ENCODE data around the gene KLHL6. TPM values are rescaled to one million over a fixed set of nuclear protein-coding genes. Genes with fewer than 3 reads are reported as not detected.
A peak's percentile ranks its signal among the peaks of the same experiment; 100 is the strongest.
"Not testable (repeated sequence)": the region's sequence is repeated elsewhere in the genome, so short reads cannot be mapped to it uniquely, and the experiment has no call there.

The KLHL6 gene
- total RNA-seq, 1 donor from 2014 or later = not detected

DNA sequence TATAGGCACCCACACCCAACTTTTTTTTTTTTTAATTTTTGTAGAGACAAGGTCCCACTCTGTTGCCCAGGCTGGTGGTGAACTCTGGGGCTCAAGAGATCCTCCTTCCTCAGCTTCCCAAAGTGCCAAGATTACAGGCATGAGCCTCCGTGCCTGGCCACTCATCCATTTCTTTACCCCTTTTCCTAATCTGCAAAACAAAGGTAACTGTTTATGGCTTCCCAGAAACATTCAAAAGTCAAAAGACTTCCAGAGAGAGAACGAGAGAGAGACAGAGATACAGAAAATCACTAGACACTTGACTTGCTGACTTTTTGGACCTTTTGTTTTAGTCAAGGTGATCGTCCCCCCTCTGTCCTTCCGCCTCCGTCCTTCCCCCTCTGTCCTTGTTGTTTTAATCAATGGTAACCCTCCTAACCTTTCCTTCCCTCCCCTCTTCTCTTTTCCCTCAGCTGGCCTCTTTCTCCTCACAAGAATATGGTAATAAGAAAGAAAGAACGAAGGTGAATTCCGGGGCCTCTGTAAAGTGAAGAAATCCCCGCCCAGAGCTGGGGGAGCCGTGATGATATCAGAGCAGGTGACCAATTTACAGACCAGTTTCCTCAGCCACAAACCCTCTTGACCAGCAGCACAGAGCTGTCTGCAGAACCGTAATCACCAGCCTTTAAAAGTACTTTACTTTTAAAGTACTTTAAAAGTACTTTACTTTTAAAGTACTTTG is 21.9 kb downstream of the KLHL6 start:
- DNase-seq (ENCODE audit: low read depth) = peak; percentile 24

DNA sequence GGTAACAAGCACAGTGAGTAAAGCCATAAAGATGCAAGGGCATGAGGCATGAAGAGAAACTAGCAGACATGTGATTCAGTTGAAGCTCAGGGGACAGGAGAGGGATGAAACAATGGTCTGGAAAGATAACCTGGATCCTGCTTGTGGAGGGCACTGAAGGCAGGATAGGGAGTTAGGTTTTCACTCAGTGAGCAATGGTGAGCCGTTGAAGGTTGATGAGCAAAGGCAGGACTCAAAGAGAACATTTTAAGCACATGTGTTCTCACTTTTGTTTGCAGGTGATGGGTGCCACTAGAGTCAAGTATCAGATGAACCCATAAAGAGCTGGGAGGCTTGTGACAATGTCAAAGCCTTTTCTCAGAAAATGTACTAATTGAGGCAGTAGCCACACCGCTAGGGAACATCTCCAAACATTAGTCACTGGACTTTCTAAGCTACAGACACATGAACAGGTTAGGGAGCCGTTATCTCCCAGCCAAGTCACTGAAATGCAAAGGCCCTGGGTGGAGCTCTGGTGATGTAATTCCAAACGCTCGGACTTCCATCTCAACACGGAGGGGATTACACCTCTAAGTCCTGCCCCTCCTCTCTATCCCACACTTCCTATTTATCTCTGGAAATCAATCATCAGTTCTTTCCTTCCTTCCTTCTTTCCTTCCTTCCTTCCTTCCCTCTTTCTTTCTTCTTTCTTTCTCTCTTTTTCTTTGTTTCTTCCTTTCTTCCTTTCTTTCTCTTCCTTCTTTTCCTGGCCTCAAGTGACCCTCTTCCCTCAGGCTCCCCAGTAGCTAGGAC is 22.7 kb downstream of the KLHL6 start:
- DNase-seq (ENCODE audit: low read depth) = no peak

DNA sequence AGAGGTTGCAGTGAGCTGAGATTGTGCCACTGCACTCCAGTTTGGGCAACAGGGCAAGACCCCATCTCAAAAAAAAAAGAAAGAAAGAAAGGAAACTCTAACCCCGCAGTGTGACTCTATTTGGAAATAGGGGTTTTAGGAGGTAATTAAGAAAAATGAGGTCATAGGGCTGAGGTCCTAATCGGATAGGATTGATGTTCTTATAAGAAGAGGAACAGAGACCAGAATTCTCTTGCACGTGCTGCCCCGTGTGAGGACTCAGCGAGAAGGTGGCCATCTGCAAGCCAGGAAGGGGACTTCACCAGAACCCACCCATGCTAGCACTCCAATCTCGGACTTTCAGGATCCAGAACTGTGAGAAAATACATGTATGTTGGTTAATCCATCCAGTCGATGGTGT is 25.8 kb downstream of the KLHL6 start:
- DNase-seq (ENCODE audit: low read depth) = no peak

DNA sequence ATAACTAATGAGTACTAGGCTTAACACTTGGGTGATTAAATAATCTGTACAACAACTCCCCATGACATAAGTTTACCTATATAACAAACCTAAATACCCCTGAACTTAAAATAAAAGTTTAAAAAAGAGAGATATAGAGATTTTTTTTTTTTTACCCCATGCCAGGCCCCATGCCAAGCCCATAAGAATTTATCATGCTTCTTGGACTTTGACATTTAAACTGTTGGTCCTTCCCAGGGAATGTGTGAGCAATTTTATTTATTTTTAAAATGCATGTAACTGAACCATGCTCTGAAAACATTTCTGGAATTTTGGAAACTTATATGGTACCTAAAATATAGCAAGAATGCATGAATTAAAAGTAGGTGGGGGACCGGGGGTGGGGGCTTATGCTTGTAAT is 26.3 kb downstream of the KLHL6 start:
- DNase-seq (ENCODE audit: low read depth) = no peak

DNA sequence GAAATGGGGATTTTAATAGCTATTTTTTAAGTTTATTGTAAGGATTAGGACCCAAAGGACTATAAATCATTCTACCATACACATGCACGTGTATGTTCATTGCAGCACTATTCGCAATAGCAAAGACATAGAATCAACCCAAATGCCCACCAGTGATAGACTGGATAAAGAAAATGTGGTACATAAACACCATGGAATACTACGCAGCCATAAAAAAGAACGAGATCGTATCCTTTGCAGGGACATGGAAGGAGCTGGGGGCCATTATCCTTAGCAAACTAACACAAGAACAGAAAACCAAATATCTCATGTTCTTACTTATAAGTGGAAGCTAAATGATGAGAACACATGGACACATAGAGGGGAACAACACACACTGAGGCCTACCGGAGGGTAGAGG is 26.7 kb downstream of the KLHL6 start:
- not testable (repeated sequence) for DNase-seq (ENCODE audit: low read depth)

DNA sequence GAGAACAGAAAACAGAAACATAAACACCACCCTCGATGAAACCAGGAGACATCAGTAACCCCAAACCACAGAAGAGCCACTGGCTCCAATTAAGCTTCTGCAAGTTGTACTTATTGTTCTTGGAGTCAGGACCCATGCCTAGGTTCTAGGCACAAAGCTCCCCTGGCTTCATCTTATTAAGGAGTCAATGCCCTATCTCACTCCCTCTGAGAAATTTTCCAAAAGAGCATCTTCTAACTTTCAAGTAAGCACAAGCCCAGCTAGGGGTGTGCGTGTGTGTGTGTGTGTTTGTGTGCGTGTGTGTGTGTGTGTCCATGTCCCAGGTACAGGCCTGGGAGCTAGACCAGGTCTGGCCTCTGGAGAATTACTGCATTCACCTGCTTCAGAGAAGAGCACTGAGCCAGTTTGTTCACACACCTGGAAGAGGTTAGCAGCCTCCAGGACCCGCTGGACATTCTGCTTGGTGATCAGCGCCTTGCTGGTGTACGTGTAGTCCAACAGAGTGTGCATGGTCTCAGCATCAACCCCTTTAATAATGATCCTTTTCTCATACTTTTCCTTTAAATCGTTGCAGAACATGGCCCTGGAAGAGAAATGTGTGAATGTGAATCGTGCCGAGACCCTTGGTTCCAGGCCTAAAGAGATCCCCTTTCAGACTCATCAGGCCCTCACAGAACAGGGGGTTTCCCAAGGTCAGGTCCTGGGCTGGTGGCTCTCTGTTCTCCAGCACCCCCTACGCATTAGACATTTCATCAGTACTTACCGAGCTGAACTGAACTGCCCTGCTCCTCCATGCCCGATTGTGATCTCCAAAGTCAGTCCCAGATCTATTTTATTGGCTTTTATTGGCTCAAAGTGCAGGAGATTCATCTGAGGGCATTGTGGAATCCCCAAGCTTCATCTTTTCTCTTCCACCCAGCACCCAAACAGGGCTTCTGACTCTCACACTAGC is 27.8 kb downstream of the KLHL6 start:
- no peak for DNase-seq (ENCODE audit: low read depth)

DNA sequence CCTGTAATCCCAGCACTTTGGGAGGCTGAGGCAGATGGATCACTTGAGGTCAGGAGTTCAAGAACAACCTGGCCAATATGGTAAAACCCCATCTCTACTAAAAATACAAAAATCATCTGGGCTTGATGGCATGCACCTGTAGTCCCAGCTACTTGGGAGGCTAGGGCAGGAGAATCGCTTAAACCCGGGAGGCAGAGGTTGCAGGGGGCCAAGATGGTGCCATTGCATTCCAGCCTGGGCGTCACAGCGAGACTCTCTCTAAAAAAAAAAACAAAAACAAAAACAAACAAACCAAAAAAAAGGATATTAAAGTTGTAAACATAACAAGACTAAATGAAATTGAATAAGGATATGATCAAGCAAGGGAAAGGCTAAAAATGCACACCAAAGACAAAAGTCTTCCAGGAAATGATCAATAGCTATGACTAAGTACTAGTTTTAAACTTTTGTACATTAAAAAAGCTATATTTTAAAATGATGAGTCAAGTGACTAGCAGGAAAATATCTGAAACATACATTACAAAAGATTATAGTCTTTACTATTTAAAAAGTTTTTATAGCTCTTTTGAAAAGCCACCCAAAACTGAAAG is 28.6 kb downstream of the KLHL6 start:
- no peak for DNase-seq (ENCODE audit: low read depth)

DNA sequence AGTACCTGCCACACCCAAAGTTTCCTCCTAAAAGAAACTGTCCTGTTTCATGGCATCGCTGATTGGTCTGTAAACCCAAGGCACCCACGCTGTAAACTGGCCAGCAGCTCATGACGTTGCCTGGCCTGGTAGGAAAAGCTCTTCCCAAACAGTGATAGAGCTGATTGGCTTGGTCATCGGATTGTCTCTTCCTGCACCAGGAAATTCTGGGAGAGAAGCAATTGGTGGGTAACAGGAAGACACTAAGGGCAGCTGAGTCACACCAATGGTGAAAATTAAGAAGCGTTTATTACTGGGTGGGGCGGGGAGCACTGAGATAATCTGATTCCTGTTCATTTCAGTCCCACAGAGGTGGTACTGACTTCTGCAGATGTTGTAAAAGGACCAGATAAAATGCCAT is 31.0 kb downstream of the KLHL6 start:
- DNase-seq (ENCODE audit: low read depth) = no peak

DNA sequence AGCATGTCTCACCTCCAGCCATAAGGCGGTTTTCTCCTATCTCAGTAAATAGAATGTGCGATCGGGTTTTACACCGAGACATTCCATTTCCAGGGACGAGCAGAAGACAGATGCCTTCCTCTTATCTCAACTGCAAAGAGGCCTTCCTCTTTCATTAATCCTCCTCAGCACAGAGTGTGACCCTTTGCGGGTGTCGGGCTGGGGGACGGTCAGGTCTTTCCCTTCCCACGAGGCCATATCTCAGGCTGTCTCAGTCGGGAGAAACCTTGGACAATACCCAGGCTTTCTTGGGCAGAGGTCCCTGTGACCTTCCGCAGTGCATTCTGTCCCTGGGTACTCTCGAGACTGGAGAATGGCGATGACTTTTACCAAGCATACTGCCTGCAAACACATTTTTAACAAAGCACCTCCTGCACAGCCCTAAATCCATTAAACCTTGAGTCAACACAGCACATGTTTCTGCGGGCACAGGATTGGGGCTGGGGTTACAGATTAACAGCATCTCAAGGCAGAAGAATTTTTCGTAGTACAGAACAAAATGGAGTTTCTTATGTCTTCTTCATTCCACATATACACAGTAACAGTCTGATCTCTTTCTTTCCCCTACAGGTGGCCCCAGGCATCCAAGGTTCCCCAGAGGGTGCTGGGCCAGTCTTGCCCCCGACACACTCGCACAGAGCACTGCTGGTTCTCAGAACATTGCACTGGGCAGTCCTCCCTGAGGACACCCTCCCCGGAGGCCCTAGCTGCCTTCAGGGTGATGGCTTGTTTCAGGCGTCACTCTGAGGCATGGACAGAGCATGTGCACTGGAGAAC is 34.6 kb downstream of the KLHL6 start:
- DNase-seq (ENCODE audit: low read depth) = not testable (repeated sequence)

DNA sequence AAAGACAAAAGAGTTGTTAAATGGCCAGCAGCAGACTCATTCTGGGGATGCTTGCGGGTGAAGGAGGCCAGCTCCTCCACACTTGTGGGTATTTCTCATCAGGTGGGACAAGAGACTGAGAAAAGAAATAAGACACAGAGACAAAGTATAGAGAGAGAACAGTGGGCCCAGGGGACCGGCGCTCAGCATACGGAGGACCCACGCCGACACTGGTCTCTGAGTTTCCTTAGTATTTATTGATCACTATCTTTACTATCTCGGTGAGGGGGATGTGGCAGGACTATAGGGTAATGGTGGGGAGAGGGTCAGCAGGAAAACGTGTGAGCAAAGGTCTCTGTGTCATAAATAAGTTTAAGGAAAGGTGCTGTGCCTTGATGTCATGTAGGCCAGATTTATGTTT is 35.2 kb downstream of the KLHL6 start:
- not testable (repeated sequence) for DNase-seq (ENCODE audit: low read depth)

DNA sequence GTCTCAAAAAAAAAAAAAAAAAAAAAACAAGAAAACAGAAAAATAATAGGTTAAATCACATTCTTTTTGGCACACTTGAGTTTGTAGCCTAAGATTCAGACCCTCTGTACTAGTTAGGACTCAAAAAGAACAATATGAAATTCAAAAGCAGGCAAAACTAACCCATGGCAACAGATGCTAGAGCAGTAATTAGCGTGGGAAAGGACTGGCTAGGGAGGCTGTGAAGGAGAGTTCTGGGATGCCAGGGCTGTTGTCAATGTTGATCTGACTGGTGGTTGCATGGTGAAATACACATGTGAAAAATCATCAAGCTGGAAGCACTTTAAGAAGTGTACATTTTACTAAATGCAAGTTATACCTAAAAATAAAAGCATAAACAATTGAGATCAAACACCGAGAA is 35.6 kb downstream of the KLHL6 start:
- no peak for DNase-seq (ENCODE audit: low read depth)

DNA sequence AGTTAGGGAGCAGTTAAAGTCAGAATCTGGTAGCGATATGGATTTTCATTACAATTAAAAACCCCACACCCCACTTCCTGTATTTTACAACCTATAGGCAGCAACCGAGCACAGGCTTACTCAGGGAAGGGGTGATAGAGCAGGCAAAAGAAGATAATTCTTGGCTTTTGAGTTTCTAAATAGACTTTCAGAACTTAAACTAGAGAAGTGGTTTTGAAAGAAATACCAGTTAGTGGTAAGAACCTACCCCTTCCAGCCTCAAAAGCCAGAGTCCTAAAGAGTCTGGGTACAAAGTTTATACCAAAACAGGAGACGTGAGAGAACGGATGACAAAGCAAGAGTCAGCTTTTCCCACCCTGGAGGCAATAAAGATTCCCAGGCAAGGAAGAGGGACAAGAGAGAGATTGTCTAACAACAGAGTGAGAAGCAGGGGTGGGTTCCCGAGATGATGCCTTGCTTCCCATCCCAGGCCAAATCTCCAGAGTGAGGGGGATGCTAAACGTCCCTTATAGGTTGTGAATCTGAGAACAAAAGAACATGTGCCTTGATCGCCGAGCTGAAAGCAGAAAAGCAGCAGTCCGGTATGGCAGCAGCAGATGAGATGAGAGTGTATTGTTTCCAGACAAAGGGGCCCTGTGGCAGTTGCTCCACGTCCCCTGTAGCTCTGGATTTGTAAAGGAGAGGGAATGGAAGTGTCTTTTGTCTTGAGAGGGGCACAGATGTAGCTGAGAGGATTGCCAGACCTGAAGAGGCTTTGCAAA is 36.8 kb downstream of the KLHL6 start:
- DNase-seq (ENCODE audit: low read depth) = no peak

DNA sequence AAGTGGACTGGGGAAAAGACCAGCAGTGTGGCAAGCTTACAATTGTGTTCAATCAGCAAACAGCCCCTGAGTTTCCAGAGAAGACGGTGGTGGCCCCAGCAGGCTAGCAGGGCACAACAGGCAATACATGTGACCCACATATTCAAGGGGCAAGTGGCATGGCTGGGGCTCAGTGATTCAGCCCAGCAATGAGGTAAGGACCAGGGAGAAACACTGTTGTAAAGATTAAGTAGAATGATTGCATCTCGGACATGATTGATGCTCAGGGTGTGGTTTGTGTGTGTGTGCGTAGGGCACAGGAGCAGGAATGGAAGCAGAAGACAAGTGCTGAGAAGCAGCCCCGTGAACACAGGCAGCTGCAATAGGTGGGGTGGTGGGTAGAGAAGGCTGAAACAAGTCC is 37.9 kb downstream of the KLHL6 start:
- no peak for DNase-seq (ENCODE audit: low read depth)

DNA sequence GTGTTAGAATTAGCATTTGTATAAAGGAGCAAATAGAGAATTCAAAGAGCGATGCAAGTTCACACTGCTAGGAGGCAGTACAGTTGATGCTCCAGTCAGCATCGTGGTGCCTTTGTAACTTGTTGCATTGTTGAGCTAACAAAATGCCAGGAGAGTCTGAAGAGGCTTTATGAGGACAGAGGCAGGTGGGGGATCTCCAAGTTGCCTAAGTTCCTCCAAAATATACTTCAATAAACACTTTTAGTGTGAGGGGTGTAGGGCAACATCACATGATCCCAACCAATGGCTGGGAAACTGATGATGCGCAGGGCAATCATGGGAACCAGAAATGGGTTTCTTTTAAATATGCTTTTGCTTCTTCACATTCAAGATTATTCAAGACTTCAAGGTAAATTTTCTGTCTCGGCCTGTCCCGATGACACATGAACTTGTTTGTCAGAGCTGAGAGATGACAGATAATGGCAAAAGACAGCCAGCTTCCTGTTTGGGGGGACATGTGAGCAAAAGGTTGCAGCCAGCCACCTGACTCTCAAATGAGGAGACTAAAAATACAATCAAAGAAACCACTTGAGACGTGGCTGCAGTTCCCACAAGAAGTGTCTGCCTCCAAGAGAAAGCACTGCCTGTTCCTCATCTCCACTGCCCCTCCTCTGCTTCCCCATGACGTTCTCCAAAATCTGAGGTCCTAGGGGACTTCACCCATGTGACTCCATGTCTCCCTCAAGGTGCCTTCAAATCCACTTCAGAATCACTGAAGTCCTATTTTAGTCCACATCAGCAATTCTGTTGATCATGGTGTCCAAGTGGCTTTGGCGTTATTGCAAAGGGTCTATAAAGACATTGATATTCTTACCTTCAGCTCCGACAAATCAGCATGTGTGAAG is 39.3 kb downstream of the KLHL6 start:
- peak; percentile 61 for DNase-seq (ENCODE audit: low read depth)

DNA sequence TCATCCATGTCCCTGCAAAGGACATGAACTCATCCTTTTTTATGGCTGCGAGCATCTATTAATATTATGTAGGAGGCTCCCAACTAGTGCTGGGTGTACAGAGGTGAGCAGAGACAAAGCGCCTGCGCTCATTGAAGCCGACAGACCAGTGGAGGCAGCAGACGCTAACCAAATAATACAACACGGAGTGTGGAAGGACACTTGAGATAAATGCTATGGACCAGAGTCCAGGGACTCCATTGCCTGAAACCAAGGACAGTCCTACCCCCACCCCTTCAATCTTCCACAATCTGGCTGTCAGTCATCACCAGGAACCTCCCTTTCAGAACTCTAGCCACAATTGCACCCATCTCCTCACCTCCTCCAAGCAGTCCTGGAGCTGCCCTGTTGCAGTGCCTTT is 41.5 kb downstream of the KLHL6 start:
- no peak for DNase-seq (ENCODE audit: low read depth)

DNA sequence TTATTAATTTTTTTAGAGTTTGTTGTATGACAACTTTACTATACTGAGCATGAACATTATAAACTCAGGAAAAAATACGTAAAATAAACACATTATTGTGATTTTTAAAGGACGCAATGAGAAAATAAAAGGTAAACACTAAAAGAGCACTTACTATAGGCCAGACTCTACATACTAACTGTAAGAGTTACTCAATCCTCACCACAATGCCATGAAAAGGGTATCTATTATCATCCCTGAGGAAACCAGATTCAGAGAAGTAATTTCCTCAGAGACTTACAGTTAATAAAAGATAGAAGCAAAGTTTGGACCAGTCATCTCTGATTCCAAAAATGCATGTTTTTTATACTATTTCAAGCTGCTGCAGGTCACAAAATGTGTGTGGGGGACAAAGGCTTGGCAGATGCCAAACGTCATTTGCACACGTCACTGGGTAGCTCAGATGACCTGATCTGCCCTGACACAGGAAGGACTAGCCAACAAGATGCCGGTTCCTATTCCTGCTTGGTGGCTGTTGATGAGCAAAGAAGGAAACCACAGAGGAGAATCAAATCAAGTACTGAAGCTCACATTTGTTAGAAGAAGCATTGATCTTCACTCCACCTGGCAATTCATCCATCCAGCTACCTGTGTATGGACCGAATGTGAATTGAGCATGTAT is 42.3 kb downstream of the KLHL6 start:
- DNase-seq (ENCODE audit: low read depth) = peak; percentile 26

DNA sequence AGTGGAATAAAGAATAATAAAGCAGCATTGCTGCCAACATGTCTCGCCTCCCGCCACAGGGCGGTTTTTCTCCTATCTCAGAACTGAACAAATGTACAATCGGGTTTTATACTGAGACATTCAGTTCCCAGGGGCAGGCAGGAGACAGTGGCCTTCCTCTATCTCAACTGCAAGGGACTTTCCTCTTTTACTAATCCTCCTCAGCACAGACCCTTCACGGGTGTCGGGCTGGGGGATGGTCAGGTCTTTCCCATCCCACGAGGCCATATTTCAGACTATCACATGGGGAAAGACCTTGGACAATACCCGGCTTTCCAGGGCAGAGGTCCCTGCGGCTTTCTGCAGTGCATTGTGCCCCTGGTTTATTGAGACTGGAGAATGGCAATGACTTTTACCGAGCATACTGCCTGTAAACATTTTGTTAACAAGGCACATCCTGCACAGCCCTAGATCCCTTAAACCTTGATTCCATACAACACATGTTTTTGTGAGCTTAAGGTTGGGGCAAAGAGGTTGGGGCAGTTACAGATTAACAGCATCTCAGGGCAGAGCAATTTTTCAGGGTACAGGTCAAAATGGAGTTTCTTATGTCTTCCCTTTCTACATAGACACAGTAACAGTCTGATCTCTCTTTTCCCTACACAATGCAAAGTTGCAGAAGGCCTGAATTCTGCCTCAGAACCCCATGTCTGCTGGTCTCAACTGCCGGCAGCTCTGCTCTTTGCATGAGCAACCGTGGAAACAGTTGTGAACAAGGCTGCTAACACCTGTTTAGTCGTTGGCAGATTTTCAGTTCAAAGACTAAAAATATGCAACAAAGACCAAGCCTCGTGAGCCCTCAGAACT is 44.0 kb downstream of the KLHL6 start:
- peak; percentile 90 for DNase-seq (ENCODE audit: low read depth)
